Measurements from ENCODE around the gene RNU1-2.
"Not testable (repeated sequence)": the region's sequence is repeated elsewhere in the genome, so short reads cannot be mapped to it uniquely, and the experiment has no call there.

- TF ChIP-seq BHLHE40 (IDR thresholded peaks at IDR 0.05; ENCODE audit: low read depth, low read length); CTCF (conservative IDR thresholded peaks at IDR 0.05; ENCODE audit: low read depth, low read length); POLR2A (IDR thresholded peaks at IDR 0.05; ENCODE audit: low read depth, low read length); ELK1 (IDR thresholded peaks at IDR 0.05; ENCODE audit: borderline replicate concordance, low read depth, low read length); RCOR1 (IDR thresholded peaks at IDR 0.05; ENCODE audit: insufficient replicate concordance, low read length); SMC3 (IDR thresholded peaks at IDR 0.05; ENCODE audit: low read depth, low read length); CHD1 (IDR thresholded peaks at IDR 0.05; ENCODE audit: low read depth, low read length); FOS (IDR thresholded peaks at IDR 0.05; ENCODE audit: low read depth, low read length): not testable (repeated sequence)
These were observed 36.4 kb upstream of the RNU1-2 start for GRCh38 chr1:16859167-16860041.
